GM19463 (cell line): ENCODE results near the gene NEK7.
A peak's percentile ranks its signal among the peaks of the same experiment; 100 is the strongest.

Experiments
- ATAC-seq: cut with Tn5 transposase; IDR thresholded peaks from one replicate; pipeline ENCODE4 v1.9.1; 2021; ENCODE audit warnings: mild to moderate bottlenecking, moderate library complexity; ENCODE audit not compliant: unreplicated experiment

The NEK7 gene

DNA sequence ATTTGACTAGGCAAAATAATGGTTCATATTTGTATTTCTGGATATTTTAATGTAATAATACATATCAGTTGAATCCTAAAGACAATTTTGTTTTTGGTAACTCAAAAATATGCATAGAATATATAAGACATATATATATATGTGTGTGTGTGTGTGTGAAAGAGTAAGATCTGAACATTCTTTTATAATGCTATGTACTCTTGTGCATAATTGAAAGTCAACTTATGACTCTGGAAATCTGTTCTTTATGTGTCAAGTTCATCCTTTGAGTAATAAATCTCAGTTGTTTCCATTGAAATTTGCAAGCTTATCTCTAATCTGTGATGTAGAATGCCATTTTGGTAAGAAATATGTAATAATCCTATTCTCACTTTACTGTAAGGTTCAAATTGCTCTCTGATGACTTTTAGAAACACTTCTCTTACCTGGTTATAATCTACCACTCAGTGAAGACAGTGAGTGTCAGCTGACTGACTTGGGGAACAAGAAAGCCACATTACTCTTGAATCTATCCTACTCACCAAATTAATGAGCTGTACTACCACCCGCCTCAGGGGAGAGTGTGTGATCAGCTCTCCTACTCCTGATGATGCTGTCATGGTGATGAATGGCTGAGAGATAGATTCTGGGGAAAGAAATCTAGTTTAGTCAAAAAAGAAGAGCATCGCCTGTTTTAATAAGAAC lies 15.0 kb upstream of the NEK7 start:
- no peak for ATAC-seq

DNA sequence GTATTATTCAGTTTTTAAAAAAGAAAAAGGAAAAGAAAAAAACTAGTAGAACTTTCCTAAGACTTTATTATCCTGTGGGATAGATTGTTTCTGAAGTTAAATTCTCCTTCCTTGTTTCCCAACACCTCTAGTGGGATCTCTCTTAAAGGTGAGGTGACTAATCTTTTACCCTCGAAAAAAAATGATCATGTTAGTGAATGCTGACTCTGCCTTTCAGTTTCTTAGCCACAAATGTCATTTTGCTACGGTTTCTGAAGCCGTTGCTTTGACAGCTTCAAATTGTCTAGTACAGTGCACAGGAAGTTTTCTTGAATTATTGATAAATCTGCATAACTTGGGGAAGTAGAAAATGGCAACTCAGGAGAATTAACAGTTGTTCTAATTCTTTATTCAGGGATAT lies 13.0 kb upstream of the NEK7 start:
- ATAC-seq = no peak

DNA sequence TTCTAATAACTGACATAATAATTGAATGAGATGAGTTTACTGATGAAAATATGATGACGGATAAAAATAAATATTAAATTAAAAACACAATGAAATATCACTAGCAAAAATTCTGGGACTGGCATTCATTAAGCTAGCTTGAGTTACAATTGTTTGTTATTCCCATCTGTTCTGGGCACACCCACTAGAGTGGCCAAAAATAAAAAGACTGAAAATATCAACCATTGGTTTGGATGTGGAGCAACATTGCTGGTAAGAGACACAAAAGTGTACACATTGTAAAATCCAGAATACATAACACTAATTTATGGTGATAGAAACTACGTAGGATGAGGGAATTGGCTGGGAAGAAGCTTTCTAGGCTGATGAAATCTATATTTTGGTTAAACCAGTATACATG lies 9.6 kb upstream of the NEK7 start:
- no peak for ATAC-seq

DNA sequence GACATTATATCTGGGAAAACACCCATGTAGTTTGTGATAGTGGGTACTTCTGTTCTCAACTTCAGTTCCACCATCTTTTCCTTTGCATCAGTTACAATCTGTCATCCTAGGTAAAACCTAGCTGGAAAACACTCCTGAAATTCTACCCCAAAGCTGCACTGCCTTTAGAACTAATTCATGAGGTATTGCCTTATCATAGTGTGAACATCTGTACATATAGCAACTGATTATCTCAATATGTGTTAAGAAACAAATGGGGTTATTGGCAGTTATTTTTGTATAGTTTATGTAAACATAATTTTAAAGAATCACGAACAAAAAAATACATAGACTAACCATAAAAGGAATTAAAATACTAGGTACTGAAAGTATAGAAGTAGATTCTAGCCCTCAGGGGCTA lies 6.4 kb upstream of the NEK7 start:
- ATAC-seq = no peak

GRCh38 chr1:198151688-198152087 lies 5.1 kb upstream of the NEK7 start:
- no peak for ATAC-seq

- no peak for ATAC-seq
These were observed 3.7 kb upstream of the NEK7 start for GRCh38 chr1:198153103-198153502.

DNA sequence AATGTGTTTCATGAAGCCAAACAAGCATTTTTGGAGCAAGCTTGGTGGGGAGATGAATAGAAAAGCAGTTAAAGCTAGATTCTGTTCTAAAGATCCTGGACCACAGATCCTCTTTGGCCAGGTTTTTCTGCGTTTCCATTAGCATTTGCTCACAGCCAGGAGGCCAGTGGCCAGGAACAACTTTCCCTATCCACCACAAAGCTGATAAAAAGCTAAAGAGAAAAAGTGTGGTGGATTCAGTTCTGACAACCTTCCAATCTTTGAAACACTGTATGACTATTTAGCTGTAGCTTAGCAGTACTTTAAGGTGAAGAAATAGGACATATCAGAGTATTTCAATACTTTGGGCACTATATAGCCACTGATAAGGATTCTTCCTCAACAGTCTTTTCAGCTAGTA lies 3.0 kb upstream of the NEK7 start:
- no peak for ATAC-seq

- no peak for ATAC-seq
These were observed 1.5 kb upstream of the NEK7 start for GRCh38 chr1:198155253-198155652.

- ATAC-seq = peak; percentile 16
These were observed 570 bp upstream of the NEK7 start for GRCh38 chr1:198156111-198156744.

DNA sequence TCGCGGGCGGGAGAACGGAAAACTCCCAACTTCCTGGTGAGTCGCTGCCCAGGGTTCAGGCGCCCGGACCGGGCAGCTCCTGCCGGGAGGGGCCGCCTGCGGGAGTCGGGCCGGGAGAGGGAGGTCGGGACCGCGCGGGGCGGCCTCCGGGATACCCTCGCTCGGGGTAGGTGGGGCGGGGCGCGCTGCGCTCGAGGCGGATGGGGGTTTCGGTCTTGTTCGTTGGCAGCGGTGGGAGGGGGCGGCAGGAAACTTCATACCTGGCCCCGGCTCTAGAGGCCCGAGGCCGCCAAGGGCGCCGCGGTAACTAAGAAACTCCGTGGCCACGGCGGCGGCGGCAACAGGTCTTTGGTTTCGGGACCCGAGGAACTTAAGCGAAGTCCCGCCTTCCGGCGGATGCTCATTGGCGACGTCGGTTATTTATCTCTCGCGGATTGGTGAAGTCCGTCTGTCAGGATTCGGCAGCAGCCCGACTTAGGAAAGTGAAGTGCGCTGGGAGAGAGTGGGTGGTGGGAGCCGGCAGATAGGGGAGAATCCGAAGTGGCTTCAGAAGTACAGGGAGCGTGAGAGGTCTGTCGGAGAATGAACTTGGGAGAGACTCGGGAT lies 546 bp downstream of the NEK7 start:
- peak; percentile 36 for ATAC-seq

- ATAC-seq = no peak
These were observed 1.3 kb downstream of the NEK7 start for GRCh38 chr1:198157847-198158725.

- peak; percentile 57 for ATAC-seq
These were observed 2.2 kb downstream of the NEK7 start for GRCh38 chr1:198158735-198159589.

GRCh38 chr1:198160222-198160621 lies 3.4 kb downstream of the NEK7 start:
- no peak for ATAC-seq

DNA sequence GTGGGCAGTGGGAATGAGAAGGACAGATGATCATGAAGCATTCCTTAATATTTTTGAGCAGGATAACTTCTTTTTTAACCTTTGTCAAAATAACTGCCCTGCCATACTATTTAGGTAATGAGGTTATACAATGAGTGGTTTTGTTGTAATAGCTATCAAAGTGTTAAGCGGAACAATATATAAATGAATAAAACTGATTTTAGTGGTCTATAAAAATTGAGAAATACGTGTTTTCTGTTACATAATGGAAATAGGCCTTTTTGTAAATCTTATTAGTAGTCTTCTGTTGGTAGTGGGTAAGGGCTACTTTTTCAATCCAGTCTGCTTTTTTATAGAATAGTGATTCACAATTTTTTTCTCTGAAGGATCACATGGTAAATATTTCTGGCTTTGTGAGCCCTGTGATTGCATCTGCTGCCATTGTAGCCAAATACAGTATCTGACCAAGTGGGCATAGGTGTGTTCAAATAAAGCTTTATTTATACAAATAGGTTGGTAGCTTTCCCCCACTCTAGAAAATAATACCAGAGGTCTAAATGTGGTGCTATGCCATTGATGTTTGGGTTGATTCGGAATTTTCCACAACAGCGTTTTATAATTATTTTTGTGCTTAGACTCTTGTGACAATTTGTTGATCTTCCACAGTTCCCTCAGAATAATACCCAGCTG lies 4.3 kb downstream of the NEK7 start:
- ATAC-seq = no peak

- ATAC-seq = peak; percentile 2
These were observed 4.9 kb downstream of the NEK7 start for GRCh38 chr1:198161718-198162090.

- ATAC-seq = peak; percentile 14
These were observed 5.4 kb downstream of the NEK7 start for GRCh38 chr1:198162091-198162767.

GRCh38 chr1:198165927-198166647 lies 9.3 kb downstream of the NEK7 start:
- ATAC-seq = peak; percentile 30

DNA sequence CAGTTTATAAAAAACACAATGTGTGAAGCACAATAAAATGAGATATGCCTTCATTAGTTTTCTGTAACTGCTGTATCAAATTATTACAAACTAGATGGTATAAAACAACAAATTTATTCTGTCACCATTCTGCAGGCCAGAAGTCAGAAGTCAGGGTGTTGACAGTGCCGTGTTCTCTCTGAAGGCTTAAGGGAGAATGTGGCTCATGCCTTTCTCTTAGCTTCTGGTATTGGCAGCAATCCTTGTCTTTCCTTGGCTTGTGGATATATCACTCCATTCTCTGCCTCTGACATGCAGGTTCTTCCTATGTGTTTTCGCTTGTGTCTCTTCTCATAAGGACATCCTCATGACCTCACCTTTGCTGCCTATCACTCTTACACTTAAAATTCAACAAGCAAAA lies 10.1 kb downstream of the NEK7 start:
- ATAC-seq = no peak

DNA sequence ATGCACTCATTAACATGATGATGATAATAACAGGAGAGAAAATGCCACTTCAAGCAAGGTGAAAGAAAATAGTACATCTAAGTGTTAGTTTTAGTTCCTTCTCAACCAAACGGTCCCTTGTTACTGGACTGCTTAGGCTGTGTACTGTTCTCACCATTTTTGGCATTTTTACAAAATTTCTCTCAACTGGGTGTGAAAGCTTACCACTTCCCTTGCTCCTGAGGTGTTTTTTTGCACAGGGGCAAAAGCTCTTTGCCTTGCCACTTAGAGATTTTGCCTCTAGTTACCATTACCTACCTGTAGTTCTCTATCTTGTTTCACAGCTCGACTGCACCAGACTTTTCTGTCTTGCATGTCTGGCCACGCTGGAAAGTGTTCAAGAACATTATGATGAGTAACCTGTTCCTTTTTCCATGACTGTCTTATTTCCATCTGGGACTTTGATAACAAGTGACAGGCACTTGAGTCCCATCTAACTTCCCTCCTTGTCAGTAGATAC lies 10.7 kb downstream of the NEK7 start:
- ATAC-seq = peak; percentile 50
